HT1080 (cell line): Measurements from ENCODE around the gene USP20. TPM values are rescaled to one million over a fixed set of nuclear protein-coding genes. Genes with fewer than 3 reads are reported as not detected.

Source experiments
- DNase-seq: peaks from one replicate; pipeline ENCODE4 v3.0.0-alpha.2; 2015; ENCODE audit warnings: low read depth
- total RNA-seq: library from RNA; depleted of rRNA; stranded (reverse); fragments of >200 nt; shearing (Covaris generic); gene quantifications from 2 replicates; pipeline ENCODE4 v1.2.3, GENCODE V29; 2014

Gene USP20
- total RNA-seq, 1 experiment from 2014 or later: 5.9 TPM

- no peak for DNase-seq
These were observed 11.7 kb upstream of the USP20 start for GRCh38 chr9:129823542-129823934.

GRCh38 chr9:129823935-129824601 lies 11.2 kb upstream of the USP20 start, which contains the start of gene TOR1A:
Gene TOR1A, minus strand, starts transcription at chr9:129824136. Its CDS starts 51 bp downstream, at chr9:129824085.
- peak; percentile 94 for DNase-seq

- DNase-seq: no peak
These were observed 8.9 kb upstream of the USP20 start for GRCh38 chr9:129826344-129826743.

GRCh38 chr9:129826759-129827158 lies 8.5 kb upstream of the USP20 start:
- no peak for DNase-seq

GRCh38 chr9:129828051-129828450 lies 7.2 kb upstream of the USP20 start:
- DNase-seq: no peak

GRCh38 chr9:129828969-129829368 lies 6.3 kb upstream of the USP20 start:
- no peak for DNase-seq

- peak; percentile 26 for DNase-seq
These were observed 2.3 kb upstream of the USP20 start for GRCh38 chr9:129832982-129833381.

- no peak for DNase-seq
These were observed 650 bp upstream of the USP20 start for GRCh38 chr9:129834489-129835127.

GRCh38 chr9:129835860-129836223 lies 584 bp downstream of the USP20 start:
- no peak for DNase-seq

GRCh38 chr9:129836311-129837007 lies 1.2 kb downstream of the USP20 start:
- no peak for DNase-seq

GRCh38 chr9:129838707-129839259 lies 3.5 kb downstream of the USP20 start:
- DNase-seq: peak; percentile 95

GRCh38 chr9:129839324-129840023 lies 4.2 kb downstream of the USP20 start:
- DNase-seq: no peak

GRCh38 chr9:129840034-129840433 lies 4.8 kb downstream of the USP20 start:
- DNase-seq: no peak

- no peak for DNase-seq
These were observed 5.8 kb downstream of the USP20 start for GRCh38 chr9:129841071-129841470.

GRCh38 chr9:129845373-129845772 lies 10.1 kb downstream of the USP20 start:
- no peak for DNase-seq

- no peak for DNase-seq
These were observed 13.6 kb downstream of the USP20 start for GRCh38 chr9:129848712-129849441.

- DNase-seq: no peak
These were observed 14.6 kb downstream of the USP20 start for GRCh38 chr9:129849901-129850300.

GRCh38 chr9:129850821-129851550 lies 15.7 kb downstream of the USP20 start:
- no peak for DNase-seq

GRCh38 chr9:129851821-129852220 lies 16.6 kb downstream of the USP20 start:
- DNase-seq: no peak

- no peak for DNase-seq
These were observed 17.3 kb downstream of the USP20 start for GRCh38 chr9:129852579-129852978.
